Keratinocyte (primary cell): ENCODE results near the gene PRSS23.

ENCODE experiments used
- EZH2 ChIP-seq: IDR thresholded peaks from one replicate; pipeline ENCODE4 v1.6.1; 2012; ENCODE audit warnings: inconsistent platforms, mild to moderate bottlenecking, low read length, moderate library complexity
- TF ChIP-seq, protein P1 (sequence below), 3 experiments: IDR thresholded peaks in 1 of 3; conservative IDR thresholded peaks in 1 of 3; optimal IDR thresholded peaks in 1 of 3; 2 replicates in 2 of 3; 3 replicates in 1 of 3; pipeline versions ENCODE3 to v1.5.1; 2011; ENCODE audit warnings: low read length in 3 of 3, mild to moderate bottlenecking in 3 of 3, moderate library complexity in 2 of 3, control low read depth in 1 of 3, inconsistent platforms in 1 of 3; ENCODE audit not compliant: insufficient read depth in 2 of 3; ENCODE audit errors: extremely low read depth in 1 of 3

DNA sequence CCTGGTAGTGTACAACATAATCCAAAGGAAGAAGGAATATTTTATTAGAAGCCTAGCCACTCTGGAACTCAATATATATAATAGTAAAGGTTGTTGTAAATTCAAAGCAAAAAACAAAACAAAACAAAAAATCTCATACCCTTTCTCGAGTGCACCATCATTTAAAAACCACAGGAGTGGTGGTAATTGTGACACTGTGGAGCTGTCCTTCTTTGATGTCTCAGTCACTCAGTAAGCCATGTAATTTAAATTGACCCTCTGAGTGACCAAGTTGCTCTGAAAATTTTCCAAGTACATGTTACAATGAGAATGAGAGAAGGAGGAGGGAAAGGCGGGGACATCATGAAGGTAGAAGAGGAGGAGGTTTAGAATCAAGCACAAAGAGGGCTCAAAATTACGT is 6.6 kb downstream of the PRSS23 start:
- TF ChIP-seq, protein P1, sequence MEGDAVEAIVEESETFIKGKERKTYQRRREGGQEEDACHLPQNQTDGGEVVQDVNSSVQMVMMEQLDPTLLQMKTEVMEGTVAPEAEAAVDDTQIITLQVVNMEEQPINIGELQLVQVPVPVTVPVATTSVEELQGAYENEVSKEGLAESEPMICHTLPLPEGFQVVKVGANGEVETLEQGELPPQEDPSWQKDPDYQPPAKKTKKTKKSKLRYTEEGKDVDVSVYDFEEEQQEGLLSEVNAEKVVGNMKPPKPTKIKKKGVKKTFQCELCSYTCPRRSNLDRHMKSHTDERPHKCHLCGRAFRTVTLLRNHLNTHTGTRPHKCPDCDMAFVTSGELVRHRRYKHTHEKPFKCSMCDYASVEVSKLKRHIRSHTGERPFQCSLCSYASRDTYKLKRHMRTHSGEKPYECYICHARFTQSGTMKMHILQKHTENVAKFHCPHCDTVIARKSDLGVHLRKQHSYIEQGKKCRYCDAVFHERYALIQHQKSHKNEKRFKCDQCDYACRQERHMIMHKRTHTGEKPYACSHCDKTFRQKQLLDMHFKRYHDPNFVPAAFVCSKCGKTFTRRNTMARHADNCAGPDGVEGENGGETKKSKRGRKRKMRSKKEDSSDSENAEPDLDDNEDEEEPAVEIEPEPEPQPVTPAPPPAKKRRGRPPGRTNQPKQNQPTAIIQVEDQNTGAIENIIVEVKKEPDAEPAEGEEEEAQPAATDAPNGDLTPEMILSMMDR (optimal IDR thresholded peaks at IDR 0.05 in 1 of 3, IDR thresholded peaks at IDR 0.05 in 1 of 3, conservative IDR thresholded peaks at IDR 0.05 in 1 of 3; ENCODE audit: extremely low read depth in 1 of 3, insufficient read depth in 2 of 3, low read length in 3 of 3), result no peak
- no peak for TF ChIP-seq EZH2
